HuH-7.5 (cell line): ENCODE results near the gene CD177.
"Not testable (repeated sequence)": the region's sequence is repeated elsewhere in the genome, so short reads cannot be mapped to it uniquely, and the experiment has no call there.

ENCODE experiments used
- DNase-seq: peaks from one replicate; pipeline ENCODE4 v3.0.0; 2011; ENCODE audit warnings: low spot score

Gene CD177

DNA sequence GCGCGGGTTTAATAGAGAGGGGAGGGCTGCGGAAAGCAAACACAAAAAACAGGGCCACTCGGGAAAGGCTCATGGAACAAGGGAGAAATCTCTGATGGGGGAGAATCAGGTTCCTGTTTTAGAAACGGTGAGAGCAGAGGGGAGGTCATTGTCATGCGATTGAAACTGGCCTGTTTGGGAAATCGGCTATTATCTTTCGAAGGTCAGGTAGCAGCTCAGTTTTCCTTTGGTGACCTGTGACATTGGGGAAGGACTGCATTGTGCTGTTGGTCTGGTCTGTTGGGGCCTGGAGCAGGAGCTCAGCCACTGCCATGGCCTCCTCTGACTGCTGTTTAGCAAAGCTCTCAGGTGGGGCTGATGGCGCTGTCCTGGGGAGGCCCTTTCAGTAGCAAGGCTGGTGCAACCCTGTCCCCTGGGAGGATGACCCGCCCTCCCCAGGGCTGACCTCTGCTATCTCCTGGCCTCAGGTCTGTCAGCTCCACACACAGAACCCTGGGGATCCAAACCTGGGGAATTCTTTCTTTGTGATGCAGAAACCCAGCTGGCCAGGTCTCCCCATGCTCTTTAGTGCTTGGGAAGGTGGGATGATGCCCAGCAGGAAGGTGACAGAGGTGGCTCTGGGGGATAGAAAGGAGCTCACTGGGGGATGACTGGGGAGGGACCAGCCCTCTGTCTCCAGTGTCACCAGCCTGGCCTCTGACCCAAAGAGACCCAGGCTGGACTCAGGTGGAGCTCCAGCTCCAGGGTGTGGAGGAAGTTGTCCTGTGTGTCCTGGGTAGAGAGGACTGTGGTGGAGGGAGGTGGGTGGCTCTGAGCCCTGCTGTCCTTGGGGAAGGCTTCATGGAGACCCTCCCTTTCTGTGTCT, 21.2 kb upstream of the CD177 start:
- DNase-seq = no peak

DNA sequence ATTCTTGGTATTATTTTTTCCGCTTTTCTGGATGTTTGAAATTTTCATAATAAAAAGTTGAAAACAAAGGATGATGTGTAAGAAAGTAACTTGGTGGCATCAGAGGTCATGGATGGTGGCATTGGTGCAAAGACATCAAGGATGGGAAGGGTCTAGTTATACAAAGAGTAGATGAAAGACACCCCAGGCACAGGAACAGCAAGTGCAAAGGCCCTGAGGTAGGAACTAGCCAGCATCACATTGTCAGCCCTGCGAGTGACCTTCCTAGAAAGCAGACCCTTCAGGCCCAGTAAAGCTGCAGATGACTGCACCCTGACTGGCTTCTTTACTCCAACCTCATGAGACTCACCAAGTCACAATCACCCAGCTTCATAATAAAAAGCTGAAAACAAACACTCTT, 17.0 kb upstream of the CD177 start:
- not testable (repeated sequence) for DNase-seq

DNA sequence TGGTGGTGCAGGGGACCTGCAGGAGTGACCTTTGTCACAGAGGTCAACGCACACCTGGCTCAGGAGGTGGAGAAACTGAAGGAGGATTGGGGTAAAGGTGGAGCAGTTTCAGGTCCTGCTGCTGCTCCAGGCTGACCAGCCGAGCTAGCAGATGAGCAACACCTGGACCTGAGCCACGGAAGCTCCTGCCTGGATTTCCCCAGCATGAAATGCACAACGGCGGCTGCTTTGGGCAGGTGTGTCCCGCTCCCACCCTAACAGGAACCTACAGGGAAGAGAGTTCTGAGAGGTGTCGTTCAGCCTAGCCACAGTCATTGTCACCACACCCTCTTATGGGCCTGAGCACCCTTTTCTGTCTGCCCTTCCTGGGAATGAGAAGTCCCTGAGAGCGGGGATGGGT, 15.7 kb upstream of the CD177 start:
- DNase-seq = no peak

DNA sequence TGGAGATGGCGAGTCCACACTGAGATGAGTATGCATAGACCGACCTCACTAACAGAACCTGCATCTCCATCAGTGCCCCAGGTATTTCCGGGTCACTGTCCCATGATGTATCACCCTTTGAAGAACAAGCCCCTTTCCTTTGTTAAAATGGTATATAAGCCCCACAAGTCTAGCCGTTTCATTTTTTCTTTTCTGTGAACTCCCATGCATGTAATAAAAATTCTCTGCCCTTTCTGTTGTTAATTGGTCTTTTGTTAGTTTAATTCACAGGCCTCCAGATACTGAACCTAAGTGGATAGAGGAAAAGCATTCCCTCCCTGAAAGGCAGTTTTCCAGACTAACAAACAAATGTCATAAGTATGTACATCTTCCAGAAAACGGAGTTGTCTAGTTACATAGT, 15.0 kb upstream of the CD177 start:
- DNase-seq = no peak

DNA sequence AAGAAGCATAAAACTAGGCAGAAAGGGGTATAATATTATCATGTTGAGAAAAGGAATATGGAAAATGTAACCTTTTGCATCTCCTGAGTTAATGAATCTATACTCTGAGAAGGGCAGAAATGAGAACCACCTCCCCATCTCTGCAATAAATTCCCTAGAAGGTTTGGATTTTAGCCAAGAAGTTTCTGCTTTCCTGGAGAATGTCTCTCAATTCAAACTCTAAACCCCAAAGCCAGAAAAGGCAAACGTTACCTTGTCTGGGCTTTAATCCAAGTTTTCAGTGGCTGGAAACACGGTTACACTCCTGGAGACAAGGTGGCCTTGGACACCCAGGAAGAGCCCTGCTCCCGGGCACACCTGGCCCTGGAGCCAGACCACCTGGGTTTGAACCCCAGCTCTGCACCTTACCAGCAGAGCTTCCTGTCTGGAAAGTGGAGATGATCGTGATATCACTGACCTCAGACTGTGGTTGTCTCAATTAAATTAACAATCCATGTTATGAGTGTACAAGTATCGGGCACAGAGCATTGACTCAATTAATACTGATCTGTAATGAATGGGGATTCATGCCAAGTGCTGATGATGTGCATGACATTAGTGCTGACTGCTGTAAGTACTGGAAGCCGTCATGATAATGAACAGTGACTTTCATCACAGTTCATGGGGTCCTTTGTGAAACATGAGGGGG, 14.1 kb upstream of the CD177 start:
- DNase-seq = not testable (repeated sequence)

DNA sequence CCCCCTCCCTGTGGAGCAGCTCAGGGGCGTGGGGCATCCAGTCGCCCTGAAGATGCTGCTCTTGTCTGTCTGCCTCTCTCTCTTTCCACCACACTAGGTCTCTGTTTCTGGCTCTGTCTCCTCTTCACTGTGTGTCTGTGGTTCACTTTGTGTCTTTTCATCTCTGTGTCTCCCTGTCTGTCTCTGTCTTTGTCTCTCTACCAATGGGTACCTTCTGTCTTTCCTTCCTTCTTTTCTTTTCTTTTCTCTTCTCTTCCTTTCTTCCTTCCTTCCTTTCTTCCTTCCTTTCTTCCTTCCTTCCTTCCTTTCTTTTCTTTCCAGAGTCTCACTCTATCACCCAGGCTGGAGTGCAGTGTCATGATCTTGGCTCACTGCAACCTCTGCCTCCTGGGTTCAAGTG, 13.4 kb upstream of the CD177 start:
- DNase-seq = not testable (repeated sequence)

DNA sequence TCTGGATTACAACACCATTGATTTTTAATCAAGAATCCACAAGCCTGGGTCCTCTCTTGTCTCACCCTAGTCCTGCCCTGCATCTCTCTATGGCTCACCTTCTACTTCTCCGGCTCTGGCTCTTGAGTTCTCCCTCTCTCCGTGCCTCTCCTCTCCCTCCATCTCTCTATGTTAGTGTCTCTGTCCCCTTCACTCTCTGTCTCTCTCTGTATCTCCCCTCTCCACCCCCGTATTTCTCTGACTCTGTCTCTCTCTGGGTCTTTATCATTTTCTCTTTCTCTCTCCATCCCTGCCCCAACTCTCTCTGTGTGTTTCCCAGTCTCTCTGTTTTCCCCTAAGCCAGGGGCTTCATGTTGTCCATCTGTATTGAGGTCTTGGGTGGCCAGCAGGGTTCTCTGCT, 12.4 kb upstream of the CD177 start:
- not testable (repeated sequence) for DNase-seq

DNA sequence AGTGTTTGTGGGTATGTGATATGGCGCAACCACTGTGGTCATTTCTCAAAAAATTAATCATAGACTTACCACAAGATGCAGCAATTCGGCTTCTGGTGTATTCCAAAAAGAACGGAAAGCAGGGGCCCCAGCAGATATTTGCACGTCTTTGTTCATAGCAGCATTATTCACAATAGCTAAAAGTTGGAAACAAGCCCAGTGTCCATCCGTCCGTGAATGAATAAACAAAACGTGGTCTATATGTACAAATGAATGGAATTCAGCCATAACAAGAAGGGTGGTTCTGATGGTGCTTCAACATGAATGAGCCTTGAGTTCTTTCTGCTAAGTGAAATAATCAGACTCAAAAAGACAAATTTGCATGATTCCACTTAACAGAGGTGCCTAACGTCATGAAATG, 11.4 kb upstream of the CD177 start:
- not testable (repeated sequence) for DNase-seq

DNA sequence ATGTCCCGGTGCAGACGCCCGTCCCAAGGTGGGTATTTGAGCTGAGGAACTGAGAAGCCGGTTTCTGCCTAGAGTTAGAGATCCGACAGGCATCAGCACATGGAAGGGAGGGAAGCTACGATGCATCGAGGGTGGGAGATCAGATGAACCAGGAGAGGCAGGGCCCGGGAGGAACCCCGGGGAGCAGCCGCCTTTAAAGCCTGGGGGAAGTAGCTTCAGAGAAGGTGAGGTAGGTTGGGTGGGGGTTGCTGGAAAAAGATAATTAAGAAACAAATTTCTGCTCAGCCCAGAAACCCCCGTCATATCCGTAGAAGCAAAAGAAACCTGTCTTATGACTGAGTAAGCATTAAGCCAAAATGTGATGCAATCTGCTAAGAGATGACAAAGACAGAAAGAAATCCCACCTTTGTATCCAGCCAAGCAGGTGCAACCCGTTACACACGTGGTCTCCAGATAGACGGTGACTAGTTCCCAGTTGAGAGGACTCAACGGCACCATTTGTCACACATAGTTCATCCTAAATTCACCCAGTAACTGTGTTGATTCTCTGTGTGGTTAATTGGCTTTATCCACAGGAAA, 9.1 kb upstream of the CD177 start:
- not testable (repeated sequence) for DNase-seq

DNA sequence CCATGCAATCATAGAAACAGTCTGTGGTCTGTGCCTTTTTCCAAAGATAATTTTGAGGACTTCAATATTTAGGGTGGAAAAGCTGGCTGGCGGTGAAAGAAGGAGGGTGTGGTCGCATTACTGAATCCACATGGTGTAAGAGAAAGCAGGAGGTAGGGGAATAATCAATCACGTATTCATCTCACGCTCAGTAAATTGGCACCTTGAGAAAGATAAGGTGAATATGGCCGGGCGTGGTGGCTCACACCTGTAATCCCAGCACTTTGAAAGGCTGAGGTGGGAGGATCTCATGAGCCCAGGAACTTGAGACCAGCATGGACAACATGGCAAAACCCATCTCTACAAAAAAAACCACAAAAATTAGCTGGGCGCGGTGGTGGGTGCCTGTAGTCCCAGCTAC, 3.7 kb upstream of the CD177 start:
- DNase-seq = not testable (repeated sequence)

DNA sequence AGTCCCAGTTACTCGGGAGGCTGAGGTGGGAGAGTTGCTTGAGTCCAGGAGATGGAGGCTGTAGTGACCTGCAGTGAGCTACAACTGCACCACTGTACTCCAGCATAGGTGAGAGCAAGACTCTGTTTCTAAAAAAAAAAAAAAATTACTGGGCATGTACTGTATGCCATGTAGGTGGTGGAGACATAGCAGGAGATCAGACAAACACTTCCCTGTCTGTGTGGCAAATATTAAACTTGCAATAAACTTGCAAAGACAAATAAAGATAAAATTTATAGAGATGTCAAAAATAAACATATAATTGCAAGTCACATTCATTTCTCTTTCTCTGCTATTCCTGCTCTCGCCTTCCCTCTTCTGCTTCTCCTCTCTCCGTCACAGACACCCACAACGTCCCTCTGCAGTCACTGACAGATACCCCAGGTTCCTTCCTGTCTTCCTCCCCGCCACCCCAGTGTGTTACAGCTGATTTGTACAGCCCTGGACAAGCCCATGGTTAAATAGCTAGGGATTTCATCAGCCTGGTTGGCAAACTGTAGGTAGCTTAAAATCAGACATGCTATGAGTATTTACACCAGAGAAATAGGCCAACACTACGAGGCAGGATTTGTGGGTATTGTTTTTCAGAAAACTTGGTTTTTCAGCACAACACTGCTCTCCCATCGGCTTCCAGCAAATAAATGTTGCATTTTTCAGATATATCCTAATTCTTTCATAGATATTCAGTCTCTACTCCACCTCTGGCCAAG, 1.3 kb upstream of the CD177 start:
- no peak for DNase-seq

DNA sequence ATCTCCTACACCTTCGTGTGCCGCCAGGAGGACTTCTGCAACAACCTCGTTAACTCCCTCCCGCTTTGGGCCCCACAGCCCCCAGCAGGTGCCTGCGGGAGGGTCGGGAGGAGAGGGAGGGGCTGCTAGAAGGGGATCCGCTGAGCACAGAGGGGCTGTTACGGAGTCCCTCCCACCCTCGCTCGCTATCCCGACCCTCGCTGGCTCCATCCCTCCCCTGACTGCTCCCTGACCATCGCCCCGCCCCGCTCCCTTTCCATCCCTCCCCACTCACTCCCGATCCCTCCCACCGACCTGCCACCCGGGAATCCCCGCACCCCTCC, 780 bp downstream of the CD177 start:
- no peak for DNase-seq

DNA sequence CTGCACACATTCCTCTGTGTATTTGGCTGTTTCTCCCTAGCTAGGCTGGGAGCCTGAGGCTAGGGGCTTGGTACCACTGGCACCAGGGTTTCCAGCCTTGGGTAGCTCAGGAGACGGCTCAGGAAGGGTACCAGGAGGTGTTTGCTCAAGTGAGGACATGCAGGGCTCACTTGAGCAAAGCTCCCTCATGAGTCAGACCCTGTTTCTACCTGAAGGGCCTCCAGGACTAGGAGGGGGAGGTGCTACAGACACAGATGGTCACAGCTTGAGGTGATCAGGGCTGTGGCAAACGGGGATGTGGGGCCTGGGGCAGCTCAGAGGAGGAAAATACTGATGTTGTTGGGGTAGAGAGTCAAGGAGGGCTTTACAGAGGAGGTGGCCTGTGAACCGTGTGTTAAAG, 3.3 kb downstream of the CD177 start:
- not testable (repeated sequence) for DNase-seq

DNA sequence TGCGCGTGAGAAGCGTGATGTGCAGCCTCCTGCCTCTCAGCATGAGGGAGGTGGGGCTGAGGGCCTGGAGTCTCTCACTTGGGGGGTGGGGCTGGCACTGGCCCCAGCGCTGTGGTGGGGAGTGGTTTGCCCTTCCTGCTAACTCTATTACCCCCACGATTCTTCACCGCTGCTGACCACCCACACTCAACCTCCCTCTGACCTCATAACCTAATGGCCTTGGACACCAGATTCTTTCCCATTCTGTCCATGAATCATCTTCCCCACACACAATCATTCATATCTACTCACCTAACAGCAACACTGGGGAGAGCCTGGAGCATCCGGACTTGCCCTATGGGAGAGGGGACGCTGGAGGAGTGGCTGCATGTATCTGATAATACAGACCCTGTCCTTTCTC, 8.7 kb downstream of the CD177 start:
- no peak for DNase-seq

DNA sequence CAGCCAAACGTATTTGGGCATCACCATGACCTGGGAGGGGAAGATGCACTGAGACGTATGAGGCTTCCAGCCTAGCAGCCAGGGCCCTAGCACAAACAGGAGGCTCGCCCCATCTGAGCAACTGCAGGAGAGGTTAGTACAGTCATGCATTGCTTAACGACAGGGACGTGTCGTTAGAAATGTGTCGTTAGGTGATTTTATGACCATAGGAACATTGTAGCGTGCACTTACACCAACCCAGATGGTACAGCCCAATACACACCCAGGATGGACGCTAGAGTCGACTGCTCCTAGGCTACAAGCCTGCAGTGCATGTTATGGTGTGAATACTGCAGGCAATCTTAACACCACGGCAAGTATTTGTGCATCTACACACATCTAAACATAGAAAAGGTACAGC, 9.3 kb downstream of the CD177 start:
- DNase-seq = no peak

DNA sequence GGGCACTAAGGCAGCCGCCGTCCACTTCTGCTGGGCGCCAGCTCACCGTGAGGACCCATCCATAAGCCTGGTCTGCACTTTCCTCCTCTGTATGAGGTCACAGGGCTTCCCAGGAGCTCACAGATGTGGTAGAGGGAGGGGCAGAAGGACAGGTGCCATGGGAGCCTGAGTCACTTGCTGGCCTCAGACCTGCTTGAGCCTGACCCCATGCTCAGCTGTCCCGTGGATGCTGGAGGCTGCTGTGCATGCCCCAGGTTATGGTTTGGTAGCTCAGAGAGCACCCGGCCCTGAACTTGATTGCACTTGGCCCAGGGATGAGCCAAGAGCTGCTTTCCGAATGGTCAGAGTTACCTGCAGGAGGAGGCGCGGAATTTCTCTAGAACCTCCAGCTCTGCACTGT, 12.2 kb downstream of the CD177 start:
- DNase-seq = not testable (repeated sequence)

DNA sequence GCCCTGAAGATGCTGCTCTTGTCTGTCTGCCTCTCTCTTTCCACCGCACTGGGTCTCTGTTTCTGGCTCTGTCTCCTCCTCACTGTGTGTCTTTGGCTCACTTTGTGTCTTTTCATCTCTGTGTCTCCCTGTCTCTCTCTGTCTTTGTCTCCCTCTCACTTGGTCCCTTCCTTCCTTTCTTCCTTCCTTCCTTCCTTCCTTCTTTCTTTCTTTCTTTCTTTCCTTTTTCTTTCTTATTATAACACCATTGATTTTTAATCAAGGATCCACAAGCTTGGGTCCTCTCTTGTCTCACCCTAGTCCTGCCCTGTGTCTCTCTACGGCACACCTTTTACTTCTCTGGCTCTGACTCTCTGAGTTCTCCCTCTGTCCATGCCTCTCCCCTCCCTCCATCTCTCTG, 14.3 kb downstream of the CD177 start:
- no peak for DNase-seq

DNA sequence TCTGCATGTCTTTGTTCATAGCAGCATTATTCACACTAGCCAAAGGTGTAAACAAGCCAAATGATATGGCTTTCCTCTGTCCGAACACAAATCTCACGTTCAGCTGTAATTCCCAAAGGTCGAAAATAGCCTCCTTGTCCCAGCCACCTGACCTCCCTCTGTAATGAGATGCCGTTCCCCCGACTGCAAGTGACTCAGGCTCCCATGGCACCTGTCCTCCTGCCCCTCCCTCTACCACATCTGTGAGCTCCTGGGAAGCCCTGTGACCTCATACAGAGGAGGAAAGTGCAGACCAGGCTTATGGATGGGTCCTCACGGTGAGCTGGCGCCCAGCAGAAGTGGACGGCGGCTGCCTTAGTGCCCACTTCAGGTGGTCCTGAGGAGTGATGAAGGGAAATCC, 15.4 kb downstream of the CD177 start:
- not testable (repeated sequence) for DNase-seq

DNA sequence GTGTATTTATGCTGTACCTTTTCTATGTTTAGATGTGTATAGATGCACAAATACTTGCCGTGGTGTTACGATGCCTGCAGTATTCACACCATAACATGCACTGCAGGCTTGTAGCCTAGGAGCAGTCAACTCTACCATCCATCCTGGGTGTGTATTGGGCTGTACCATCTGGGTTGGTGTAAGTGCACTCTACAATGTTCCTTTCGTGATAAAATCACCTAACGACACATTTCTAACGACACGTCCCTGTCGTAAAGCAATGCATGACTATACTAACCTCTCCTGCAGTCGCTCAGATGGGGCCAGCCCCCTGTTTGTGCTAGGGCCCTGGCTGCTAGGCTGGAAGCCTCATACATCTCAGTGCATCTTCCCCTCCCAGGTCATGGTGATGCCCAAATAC, 18.4 kb downstream of the CD177 start:
- no peak for DNase-seq

DNA sequence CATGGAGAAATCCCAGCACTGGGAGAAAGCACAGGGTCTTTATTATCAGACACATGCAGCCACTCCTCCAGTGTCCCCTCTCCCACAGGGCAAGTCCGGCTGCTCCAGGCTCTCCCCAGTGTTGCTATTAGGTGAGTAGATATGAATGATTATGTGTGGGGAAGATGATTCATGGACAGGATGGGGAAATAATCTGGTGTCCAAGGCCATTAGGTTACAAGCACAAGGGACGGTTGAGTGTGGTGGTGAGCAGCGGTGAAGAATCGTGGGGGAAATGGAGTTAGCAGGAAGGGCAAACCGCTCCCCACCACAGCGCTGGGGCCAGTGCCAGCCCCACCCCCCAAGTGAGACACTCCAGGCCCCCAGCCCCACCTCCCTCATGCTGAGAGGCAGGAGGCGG, 19.0 kb downstream of the CD177 start:
- no peak for DNase-seq

DNA sequence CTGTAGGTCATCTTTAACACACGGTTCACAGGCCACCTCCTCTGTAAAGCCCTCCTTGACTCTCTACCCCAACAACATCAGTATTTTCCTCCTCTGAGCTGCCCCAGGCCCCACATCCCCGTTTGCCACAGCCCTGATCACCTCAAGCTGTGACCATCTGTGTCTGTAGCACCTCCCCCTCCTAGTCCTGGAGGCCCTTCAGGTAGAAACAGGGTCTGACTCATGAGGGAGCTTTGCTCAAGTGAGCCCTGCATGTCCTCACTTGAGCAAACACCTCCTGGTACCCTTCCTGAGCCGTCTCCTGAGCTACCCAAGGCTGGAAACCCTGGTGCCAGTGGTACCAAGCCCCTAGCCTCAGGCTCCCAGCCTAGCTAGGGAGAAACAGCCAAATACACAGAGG, 24.1 kb downstream of the CD177 start:
- not testable (repeated sequence) for DNase-seq

DNA sequence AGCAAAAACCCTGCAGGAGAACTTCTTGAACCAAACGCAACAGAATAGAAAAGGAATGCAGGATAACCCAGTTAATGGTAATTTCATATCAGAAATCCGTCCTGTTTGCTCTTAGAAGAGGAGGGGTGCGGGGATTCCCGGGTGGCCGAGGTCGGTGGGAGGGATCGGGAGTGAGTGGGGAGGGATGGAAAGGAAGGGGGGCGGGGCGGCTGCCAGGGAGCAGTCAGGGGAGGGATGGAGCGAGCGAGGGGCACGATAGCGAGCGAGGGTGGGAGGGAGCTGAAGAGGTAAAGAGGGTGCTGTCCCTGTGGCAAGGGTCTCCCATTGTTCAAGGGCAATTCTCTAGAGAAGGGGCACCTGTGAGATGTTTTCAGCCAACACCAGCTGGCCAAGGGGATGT, 26.5 kb downstream of the CD177 start:
- no peak for DNase-seq
